Measurements from ENCODE around the gene PLPP3. TPM values are rescaled to one million over a fixed set of nuclear protein-coding genes. Genes with fewer than 3 reads are reported as not detected.

The PLPP3 gene
- total and polyA plus RNA-seq, 2 of the 8 experiments (the other 6 are each of a cell fraction or from before 2014, with no cell fraction given) = 33.2 to 42.0 TPM

DNA sequence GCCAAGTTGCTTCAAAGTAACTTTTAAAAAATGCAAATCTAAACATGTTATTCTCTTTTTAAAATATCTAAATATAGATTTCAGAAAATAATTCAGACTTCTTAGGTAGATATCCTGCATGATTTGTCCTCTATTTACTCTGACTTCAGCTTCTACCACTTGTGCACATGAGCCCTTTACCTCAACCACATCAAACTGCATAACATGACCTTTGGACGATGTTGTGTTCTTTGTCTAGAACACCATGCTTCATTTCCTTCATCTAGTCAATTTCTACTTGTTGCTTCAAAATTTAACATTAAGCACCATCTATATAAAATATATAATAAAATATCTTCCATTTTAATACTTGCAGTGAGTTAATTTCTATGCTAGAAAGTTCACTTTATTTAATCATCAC lies 96.9 kb downstream of the PLPP3 start:
- Histone ChIP-seq H3K27ac (ENCODE audit: low read depth, low read length) (no peak overlapping the region), H3K4me1 (replicated peaks in 1 of 4; ENCODE audit: control insufficient read depth in 3 of 4, insufficient read depth in 4 of 4, low read length in 3 of 4) (peaks cover 0 to 3% (median under 1%) of the 10 kb centered on the region in 4 experiments; a peak in 3 of 7 replicates), H3K18ac (ENCODE audit: extremely low read depth, low read length) (no peak overlapping the region), H3K79me1 (ENCODE audit: low read depth, low read length) (no peaks in the 10 kb centered on the region), H3K36me3 (ENCODE audit: control insufficient read depth in 2 of 4, insufficient read depth in 4 of 4, low read length in 3 of 4) (no peaks in the 10 kb centered on the region), H2BK12ac (ENCODE audit: low read depth, low read length) (no peak overlapping the region), H2BK20ac (ENCODE audit: low read length) (no peak overlapping the region), H4K8ac (ENCODE audit: extremely low read depth, insufficient read depth, low read length) (no peak overlapping the region), H2BK5ac (ENCODE audit: low read depth, low read length) (no peak overlapping the region), H2BK120ac (replicated peaks; ENCODE audit: low read depth, low read length) (no peak overlapping the region), H3K9me3 (ENCODE audit: insufficient read depth in 2 of 2, low read depth in 1 of 2, low read length in 1 of 2) (no peaks in the 10 kb centered on the region), H3K23ac (ENCODE audit: insufficient read length) (no peak overlapping the region), H4K91ac (replicated peaks; ENCODE audit: insufficient read length, low read length) (no peak overlapping the region), H3K14ac (ENCODE audit: insufficient read length) (no peak overlapping the region), H3K4me2 (ENCODE audit: insufficient read depth in 1 of 2, low read depth in 2 of 2, low read length in 2 of 2) (no peak overlapping the region), H3K9ac (replicated peaks in 1 of 4; ENCODE audit: extremely low read depth in 1 of 4, low read depth in 3 of 4, low read length in 3 of 4) (no peak overlapping the region), H4K5ac (ENCODE audit: insufficient read length, low read depth, low read length) (no peak overlapping the region), H4K20me1 (replicated peaks in 1 of 2; ENCODE audit: control insufficient read depth in 1 of 2, insufficient read depth in 2 of 2, low read length in 2 of 2) (no peaks in the 10 kb centered on the region), H3K79me2 (ENCODE audit: control insufficient read depth in 1 of 2, insufficient read depth in 2 of 2, low read length in 2 of 2) (no peaks in the 10 kb centered on the region), H3K4me3 (ENCODE audit: extremely low read depth in 1 of 4, insufficient read depth in 2 of 4, low read depth in 3 of 4, low read length in 4 of 4) (no peak overlapping the region), H3K56ac (replicated peaks; ENCODE audit: insufficient read length, low read depth, low read length) (no peak overlapping the region), H2AK5ac (ENCODE audit: low read depth, low read length) (no peak overlapping the region), H3K23me2 (ENCODE audit: low read depth, low read length) (peaks cover 3% of the 10 kb centered on the region; the same call in 1 of the 2 replicates), H2BK15ac (ENCODE audit: low read length) (no peak overlapping the region), H3K27me3 (replicated peaks in 1 of 4; ENCODE audit: control insufficient read depth in 3 of 4, extremely low read depth in 1 of 4, insufficient read depth in 3 of 4, low read length in 3 of 4) (peaks cover 0 to 4% (median 0%) of the 10 kb centered on the region in 4 experiments; a peak in 2 of 7 replicates), H3K4ac (replicated peaks; ENCODE audit: insufficient read length, low read depth, low read length) (no peak overlapping the region), H2AFZ (ENCODE audit: low read length) (no peak overlapping the region)
- no peak for DNase-seq (ENCODE audit: low read depth in 1 of 2, low spot score in 2 of 2)
- FAIRE-seq = no peak
- whole genome bisulfite sequencing, 2 experiments (ENCODE audit: extremely low coverage in 1 of 2, insufficient coverage in 1 of 2, insufficient read length in 1 of 2, insufficient replicate concordance in 2 of 2, low coverage in 1 of 2, low lambda C conversion rate in 2 of 2, missing lambda C conversion rate in 1 of 2) = 80% methylated on average over 1 of the region's 1 CpG; no CpG with 5 or more reads in 1 of the 2 experiments
- ChIA-PET POLR2A (ENCODE audit: partially characterized antibody) (no interaction called here), CTCF (ENCODE audit: partially characterized antibody) (no interaction called here)
- TF ChIP-seq, protein P1, sequence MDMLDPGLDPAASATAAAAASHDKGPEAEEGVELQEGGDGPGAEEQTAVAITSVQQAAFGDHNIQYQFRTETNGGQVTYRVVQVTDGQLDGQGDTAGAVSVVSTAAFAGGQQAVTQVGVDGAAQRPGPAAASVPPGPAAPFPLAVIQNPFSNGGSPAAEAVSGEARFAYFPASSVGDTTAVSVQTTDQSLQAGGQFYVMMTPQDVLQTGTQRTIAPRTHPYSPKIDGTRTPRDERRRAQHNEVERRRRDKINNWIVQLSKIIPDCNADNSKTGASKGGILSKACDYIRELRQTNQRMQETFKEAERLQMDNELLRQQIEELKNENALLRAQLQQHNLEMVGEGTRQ (IDR thresholded peaks at IDR 0.05; ENCODE audit: low read length) = no peak

Measured in H1 (cell line).